Measurements from ENCODE around the gene RRBP1.

RRBP1 gene

GRCh38 chr20:17611540-17612286, 70.3 kb downstream of the RRBP1 start:
- no peak for DNase-seq (ENCODE audit: low spot score)

GRCh38 chr20:17611290-17611539, 70.8 kb downstream of the RRBP1 start:
- DNase-seq (ENCODE audit: low spot score), result no peak

DNA sequence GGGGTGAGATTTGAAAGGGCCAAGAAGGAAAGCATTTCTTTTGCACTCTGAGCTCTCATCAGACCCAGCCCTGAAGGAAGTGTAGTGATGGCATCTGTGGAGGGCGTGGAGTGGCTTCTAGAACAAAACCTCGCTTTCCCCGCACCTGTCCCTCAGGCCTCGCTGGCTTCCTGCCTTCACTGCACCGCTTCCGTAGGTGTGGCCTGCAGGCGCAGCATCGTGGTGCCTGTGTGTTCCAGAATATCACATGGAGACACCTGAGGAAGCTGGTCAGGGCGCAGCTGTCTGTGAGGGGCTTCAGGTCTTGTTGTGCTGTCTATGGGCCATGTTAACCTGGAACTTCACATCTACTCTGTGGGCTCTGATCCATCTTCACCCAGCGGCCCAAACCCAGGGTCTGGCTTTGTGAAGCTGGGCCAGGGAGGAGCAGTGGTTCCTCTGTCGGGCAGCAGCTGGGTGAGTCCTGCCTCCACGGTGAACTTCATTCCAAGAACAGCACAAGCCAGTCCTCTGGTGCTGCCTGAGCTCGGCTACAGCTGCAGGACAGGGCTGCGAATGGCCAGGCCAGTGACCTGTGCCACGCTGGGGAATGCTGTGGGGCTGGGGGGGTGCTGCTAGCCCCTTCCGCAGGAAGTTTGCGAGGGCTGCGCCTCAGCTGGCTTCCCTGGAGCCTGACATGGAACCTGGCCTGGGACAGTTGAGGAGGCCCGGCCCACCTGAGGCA, 71.3 kb downstream of the RRBP1 start:
- DNase-seq (ENCODE audit: low spot score), result no peak

DNA sequence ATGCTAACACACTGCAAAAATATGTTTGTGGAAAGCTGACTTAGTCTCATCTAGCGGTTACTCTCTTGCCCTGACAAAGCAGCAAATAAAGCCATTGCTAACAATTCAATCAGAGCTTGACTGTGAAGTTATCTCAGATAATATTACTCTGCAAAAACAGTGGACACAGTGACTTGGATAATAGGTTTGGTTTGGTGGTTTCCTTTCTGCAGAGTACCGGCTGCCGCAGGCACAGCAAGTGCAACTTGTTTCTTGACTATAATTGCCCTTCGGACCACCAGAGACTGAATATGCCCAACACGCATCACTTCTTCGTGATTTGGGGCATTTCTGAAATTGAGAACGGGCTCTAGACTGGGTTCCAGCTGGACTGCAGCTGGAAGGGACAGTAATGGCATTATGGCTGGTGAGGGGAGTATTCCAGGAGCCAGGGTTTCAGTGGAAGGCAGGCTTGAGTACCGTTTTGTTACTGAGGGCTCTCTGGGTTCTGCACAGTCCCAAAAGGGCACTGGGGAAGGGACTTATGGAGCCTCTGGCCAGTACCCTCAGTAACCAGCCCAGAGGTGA, 72.1 kb downstream of the RRBP1 start:
- no peak for DNase-seq (ENCODE audit: low spot score)

DNA sequence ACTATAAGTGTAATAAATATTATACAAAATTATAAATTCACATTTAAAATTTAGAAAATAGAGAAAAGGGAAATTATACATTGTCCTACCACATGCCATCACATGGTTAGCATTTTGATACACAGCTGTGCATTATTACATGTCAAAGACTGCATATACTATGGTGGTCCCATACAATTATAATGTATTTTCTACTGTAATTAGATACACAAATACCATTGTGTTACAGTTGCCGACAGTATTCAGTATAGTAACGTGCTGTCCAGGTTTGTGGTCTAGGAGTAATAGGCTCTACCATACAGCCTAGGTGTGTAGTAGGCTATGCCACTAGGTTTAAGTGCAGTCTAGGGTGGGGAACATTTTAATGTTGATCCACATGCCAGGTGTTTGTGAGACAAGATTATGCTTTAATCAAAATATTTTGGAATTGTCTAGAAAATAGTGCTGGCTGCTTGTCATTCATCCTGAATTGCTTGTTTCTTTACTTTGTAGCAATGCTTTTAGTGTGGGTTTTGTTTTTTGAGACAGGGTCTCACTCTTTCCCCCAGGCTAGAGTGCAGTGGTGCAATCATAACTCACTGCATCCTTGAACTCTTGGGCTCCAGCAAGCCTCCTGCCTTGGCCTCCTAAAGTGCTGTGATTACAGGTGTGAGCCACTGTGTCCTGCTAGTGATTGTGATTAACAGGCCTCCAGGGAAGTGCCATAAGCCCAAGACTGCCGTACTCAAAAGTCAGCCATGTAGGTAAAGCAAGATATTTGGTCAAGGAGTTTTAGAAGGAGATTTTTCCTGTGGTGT, 73.1 kb downstream of the RRBP1 start:
- DNase-seq (ENCODE audit: low spot score), result no peak

DNA sequence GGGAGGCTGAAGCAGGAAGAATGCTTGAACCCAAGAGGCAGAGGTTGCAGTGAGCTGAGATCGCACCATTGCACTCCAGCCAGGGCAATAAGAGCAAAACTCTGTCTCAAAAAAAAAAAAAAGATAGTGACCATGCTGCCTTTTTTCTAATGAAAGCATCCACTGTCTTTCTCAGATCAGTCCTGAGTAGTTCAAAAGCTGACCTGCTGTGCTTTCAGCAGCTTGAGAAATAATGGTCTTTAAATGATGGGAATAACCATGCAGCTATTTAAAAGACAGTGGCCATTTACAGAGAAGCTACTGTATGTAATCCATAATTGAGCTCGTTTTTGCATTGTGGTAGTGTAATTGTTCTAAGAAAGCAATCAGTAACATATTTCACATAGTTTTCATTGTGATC, 76.0 kb downstream of the RRBP1 start:
- no peak for DNase-seq (ENCODE audit: low spot score)

DNA sequence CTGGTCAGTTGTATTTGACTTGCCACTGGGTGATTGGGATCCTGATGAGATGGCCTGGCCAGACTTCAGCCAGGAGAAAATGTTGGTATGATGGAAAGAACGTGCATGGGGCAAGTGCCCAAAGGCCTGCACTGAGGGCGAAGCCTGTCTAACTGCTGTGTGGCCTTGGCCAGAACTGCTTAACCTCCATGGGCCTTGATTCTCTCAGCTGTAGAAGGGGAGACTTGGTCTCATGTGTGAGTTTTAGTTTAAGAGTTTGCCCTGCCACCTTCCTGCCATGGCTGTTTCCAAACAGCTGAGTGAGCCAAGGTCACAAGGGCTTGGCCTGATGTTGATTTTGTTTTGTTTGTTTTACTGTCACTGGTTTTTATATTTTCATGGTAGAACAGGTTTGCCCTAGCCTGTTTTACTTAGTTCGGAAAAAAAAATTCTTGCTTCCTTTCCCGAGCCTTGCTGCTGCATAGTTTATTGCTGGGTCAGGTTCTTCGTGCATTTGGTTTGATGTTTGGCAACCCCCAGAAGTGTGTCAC, 76.8 kb downstream of the RRBP1 start:
- DNase-seq (ENCODE audit: low spot score), result no peak

- DNase-seq (ENCODE audit: low spot score), result no peak
These were observed 79.5 kb downstream of the RRBP1 start for GRCh38 chr20:17602493-17602892.

DNA sequence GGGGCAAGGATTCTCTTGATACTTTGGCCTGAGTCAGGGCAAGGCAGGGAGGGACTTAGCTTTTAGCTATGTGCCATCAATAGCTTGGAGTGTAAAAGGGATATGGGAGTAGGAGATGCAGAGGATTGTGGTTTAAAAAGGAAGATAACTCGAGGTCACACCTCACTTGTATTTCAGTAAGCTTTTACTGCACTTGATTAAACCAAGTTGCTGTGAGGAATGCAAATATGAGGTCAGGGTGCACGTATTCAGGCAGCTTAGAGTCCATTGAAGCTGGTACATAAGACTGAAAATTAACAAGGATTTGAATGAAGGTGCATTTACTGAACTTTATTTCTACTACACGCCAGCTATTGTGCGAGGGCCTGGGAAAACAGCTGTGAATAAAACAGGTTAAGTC, 80.1 kb downstream of the RRBP1 start:
- no peak for DNase-seq (ENCODE audit: low spot score)

- DNase-seq (ENCODE audit: low spot score), result no peak
These were observed 84.0 kb downstream of the RRBP1 start for GRCh38 chr20:17598013-17598550.

GRCh38 chr20:17595856-17596255, 86.2 kb downstream of the RRBP1 start:
- no peak for DNase-seq (ENCODE audit: low spot score)

DNA sequence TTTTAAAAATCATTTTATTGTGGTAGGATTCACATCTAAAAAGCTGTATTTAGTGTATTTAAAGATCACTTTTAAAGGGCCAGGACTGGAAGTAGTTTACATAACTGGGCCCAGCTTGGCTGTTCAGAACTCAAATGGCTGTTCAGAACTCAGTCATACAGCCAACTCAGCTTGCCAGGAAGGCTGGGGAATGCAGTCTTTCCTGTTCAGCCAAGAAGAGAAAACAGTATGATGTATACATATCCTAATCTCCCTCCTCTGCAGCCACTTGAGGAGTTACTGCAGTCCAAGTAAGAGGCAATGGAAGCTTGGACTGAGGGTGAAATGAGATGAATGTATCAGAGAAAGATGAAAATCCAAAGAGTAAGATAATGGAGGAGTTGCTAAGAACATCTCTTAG, 87.6 kb downstream of the RRBP1 start:
- peak; percentile 34 for DNase-seq (ENCODE audit: low spot score)

- DNase-seq (ENCODE audit: low spot score), result no peak
These were observed 88.1 kb downstream of the RRBP1 start for GRCh38 chr20:17593902-17594301.

DNA sequence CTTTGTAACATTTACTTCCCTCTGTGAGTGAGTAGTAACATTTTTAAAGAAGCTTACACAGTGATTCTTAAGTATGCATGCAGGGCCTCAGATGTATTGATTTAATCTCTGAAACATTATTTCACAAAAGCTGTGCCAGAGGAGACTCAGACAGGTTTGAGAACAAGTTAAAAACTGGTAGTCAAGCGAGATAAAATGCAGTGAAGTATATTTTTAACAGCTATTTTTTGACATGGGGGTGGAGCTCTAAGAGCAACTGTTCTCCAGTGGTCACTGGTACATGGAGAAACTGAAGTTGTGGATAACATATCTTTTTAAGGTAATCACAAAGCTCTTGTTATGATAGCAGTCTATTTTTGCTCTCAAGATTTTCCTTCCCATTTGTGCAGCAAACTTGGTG, 91.8 kb downstream of the RRBP1 start:
- DNase-seq (ENCODE audit: low spot score), result no peak

DNA sequence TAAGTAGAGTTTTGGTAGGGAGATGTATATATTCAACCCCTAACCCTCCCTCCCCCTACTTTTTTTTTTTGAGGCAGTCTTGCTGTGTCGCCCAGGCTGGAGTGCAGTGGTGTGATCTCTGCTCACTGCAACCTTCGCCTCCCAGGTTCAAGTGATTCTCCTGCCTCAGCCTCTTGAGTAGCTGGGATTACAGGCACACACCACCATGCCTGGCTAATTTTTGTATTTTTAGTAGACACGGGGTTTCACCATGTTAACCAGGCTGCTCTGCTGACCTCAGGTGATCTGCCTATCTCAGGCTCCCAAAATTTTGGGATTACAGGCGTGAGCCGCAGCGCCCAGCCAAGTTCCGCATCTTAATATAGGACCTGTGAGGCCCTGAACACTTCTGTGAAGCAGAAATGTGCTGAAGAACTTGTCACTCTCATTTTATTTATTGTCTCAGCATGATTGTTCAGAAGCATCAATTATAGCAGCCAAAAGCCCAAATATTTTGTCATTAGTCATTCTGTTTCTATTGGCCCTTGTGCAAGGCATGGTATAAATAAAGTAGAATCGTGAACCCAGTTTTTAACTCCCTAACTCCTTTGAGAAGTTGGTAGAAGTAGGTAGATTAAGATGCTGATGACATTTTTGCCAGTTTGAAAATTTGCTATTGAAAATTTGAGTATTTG, 92.7 kb downstream of the RRBP1 start:
- no peak for DNase-seq (ENCODE audit: low spot score)

- no peak for DNase-seq (ENCODE audit: low spot score)
These were observed 94.2 kb downstream of the RRBP1 start for GRCh38 chr20:17587824-17588223.

- no peak for DNase-seq (ENCODE audit: low spot score)
These were observed 94.9 kb downstream of the RRBP1 start for GRCh38 chr20:17587148-17587547.

- DNase-seq (ENCODE audit: low spot score), result no peak
These were observed 95.8 kb downstream of the RRBP1 start for GRCh38 chr20:17586250-17586649.

DNA sequence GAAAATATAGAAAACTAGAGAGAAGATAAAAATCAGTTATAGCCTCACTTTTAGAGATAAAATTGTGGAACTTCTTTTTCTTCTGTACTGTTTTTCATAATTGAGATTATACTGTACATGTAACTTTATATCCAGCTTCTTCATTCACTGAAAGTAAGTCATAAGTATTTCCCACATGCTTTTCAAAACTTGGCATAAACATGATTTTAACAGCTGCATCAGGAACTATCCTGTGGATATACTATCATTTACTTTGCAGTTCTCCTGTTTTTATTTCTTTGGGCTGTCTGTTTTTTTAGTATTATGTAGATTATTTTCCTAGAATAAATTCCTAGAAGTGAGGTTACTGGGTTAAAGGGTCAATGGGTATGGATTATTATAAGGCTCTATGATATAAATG, 97.4 kb downstream of the RRBP1 start:
- DNase-seq (ENCODE audit: low spot score), result no peak

DNA sequence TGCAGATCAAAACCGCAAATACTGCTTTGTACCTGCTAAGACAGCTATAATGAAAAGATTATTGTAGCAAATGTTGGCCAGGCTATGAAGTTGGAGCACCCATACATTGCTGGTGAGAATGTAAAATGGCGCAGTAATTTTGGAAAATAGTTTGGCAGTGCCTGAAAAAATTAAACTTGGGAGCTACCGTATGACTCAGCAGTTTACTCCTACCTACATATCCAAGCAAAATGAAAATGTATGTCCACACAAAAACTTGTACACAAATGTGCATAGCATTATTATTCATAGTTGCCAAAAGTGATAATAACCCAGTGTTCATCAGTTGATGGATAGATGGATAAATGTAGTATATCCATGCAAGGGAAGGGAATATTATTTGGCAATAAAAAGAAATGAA, 98.9 kb downstream of the RRBP1 start:
- DNase-seq (ENCODE audit: low spot score), result no peak

- DNase-seq (ENCODE audit: low spot score), result no peak
These were observed 101.1 kb downstream of the RRBP1 start for GRCh38 chr20:17580895-17581294.
